GM23338 (cell line): ENCODE data around the gene TIMM17A. TPM values are rescaled to one million over a fixed set of nuclear protein-coding genes. Genes with fewer than 3 reads are reported as not detected.

Source experiments
- ATAC-seq: fragments of 200-7000 bp; cut with Tn5 transposase; 3 replicates; pipeline ENCODE4 v1.9.1; 2020
- DNase-seq: peaks from one replicate; pipeline ENCODE4 v3.0.0-alpha.2; 2015; ENCODE audit warnings: low spot score
- H2AFZ ChIP-seq: fragments of 200-600 bp; sonication (generic); 2 replicates; pipeline ENCODE4 v1.8.0; 2016; ENCODE audit warnings: antibody characterized with exemption, mild to moderate bottlenecking, moderate library complexity
- H3F3A ChIP-seq: fragments of 200-600 bp; sonication (generic); replicated peaks from 2 replicates; pipeline ENCODE4 v1.8.0; 2017; ENCODE audit warnings: antibody characterized with exemption, mixed run types, low read depth
- H3K27ac ChIP-seq: fragments of 200-600 bp; sonication (generic); 2 replicates; pipeline ENCODE4 v1.6.1; 2016; ENCODE audit warnings: low read depth
- H3K27me3 ChIP-seq: fragments of 200-600 bp; sonication (generic); 2 replicates; pipeline ENCODE4 v1.8.0; 2016; ENCODE audit warnings: mild to moderate bottlenecking, mixed run types, moderate library complexity; ENCODE audit not compliant: insufficient read depth
- H3K36me3 ChIP-seq: fragments of 200-600 bp; sonication (generic); 2 replicates; pipeline ENCODE4 v1.8.0; 2016; ENCODE audit warnings: mild to moderate bottlenecking; ENCODE audit not compliant: insufficient read depth
- H3K4me1 ChIP-seq: fragments of 200-600 bp; sonication (generic); 2 replicates; pipeline ENCODE4 v1.8.0; 2016; ENCODE audit warnings: mild to moderate bottlenecking, moderate library complexity; ENCODE audit not compliant: insufficient read depth
- H3K4me2 ChIP-seq: fragments of 200-600 bp; sonication (generic); 2 replicates; pipeline ENCODE4 v1.7.1; 2017; ENCODE audit warnings: mixed run types
- H3K4me3 ChIP-seq: fragments of 200-600 bp; sonication (generic); 2 replicates; pipeline ENCODE4 v1.6.1; 2016; ENCODE audit warnings: mixed run types
- H3K79me2 ChIP-seq: fragments of 200-600 bp; sonication (generic); replicated peaks from 2 replicates; pipeline ENCODE4 v1.8.0; 2017; ENCODE audit warnings: mild to moderate bottlenecking; ENCODE audit not compliant: insufficient read depth
- H3K9me2 ChIP-seq: fragments of 200-600 bp; sonication (generic); 2 replicates; pipeline ENCODE4 v1.8.0; 2017; ENCODE audit not compliant: insufficient read depth
- H4K20me1 ChIP-seq: fragments of 200-600 bp; sonication (generic); replicated peaks from 2 replicates; pipeline ENCODE4 v1.8.0; 2017; ENCODE audit warnings: mild to moderate bottlenecking; ENCODE audit not compliant: insufficient read depth
- H3K27ac Mint-ChIP-seq: 2 replicates; pipeline ENCODE4 v1.8.0; 2020; ENCODE audit warnings: inconsistent platforms, mild to moderate bottlenecking, moderate library complexity, mixed read lengths
- H3K27me3 Mint-ChIP-seq: 3 replicates; pipeline ENCODE4 v1.8.0; 2022; ENCODE audit warnings: low read depth, mild to moderate bottlenecking, moderate library complexity, mixed read lengths, inconsistent platforms; ENCODE audit not compliant: insufficient read depth, poor library complexity
- H3K36me3 Mint-ChIP-seq: 3 replicates; pipeline ENCODE4 v1.8.0; 2021; ENCODE audit warnings: low read depth, mild to moderate bottlenecking, inconsistent platforms, moderate library complexity, mixed read lengths
- H3K4me1 Mint-ChIP-seq: 3 replicates; pipeline ENCODE4 v1.8.0; 2020; ENCODE audit warnings: mild to moderate bottlenecking, inconsistent platforms, mixed read lengths
- H3K4me3 Mint-ChIP-seq: 3 replicates; pipeline ENCODE4 v1.8.0; 2021; ENCODE audit warnings: moderate library complexity, mild to moderate bottlenecking, inconsistent platforms, mixed read lengths
- H3K9me3 Mint-ChIP-seq: 3 replicates; pipeline ENCODE4 v1.8.0; 2020; ENCODE audit warnings: moderate library complexity, mild to moderate bottlenecking, inconsistent platforms, mixed read lengths
- CREB1 ChIP-seq: fragments of 250-450 bp; sonication (Bioruptor Pico); IDR thresholded peaks from 2 replicates; pipeline ENCODE4 v1.5.0; 2020; ENCODE audit warnings: low read depth, mild to moderate bottlenecking, moderate library complexity
- EZH2 ChIP-seq: fragments of 200-600 bp; sonication (generic); IDR thresholded peaks from one replicate; pipeline ENCODE4 v1.8.0; 2017; ENCODE audit warnings: antibody characterized with exemption, mild to moderate bottlenecking, low read depth; ENCODE audit not compliant: unreplicated experiment
- EZH2phosphoT487 ChIP-seq: fragments of 200-600 bp; sonication (generic); IDR thresholded peaks from one replicate; pipeline ENCODE4 v1.8.1; 2018; ENCODE audit warnings: antibody characterized with exemption; ENCODE audit not compliant: unreplicated experiment
- JUNB ChIP-seq: IDR thresholded peaks from one replicate; pipeline ENCODE4 v1.6.1; 2016; ENCODE audit warnings: antibody characterized with exemption; ENCODE audit not compliant: unreplicated experiment
- NANOG ChIP-seq: IDR thresholded peaks from 2 replicates; pipeline ENCODE4 v1.6.1; 2016; ENCODE audit warnings: antibody characterized with exemption, borderline replicate concordance
- POLR2AphosphoS5 ChIP-seq: IDR thresholded peaks from 2 replicates; pipeline ENCODE4 v1.6.1; 2016; ENCODE audit warnings: antibody characterized with exemption, low read depth
- ZNF114 ChIP-seq: fragments of 250-450 bp; sonication (Bioruptor Pico); IDR thresholded peaks from 2 replicates; pipeline ENCODE4 v1.5.0; 2020; ENCODE audit warnings: mild to moderate bottlenecking, moderate library complexity
- ZNF462 ChIP-seq: fragments of 250-450 bp; sonication (Bioruptor Pico); IDR thresholded peaks from 2 replicates; pipeline ENCODE4 v1.5.0; 2020; ENCODE audit warnings: mild to moderate bottlenecking, moderate library complexity
- polyA plus RNA-seq: library from polyadenylated mRNA; unstranded; fragments of >200 nt; fragmentation: Nextera tagmentation; extraction: Ambion mirVana; gene quantifications from 2 replicates; pipeline ENCODE4 v1.2.1, GENCODE V29; 2016
- total RNA-seq: library from RNA; depleted of rRNA; stranded (reverse); fragments of >200 nt; shearing (Covaris generic); gene quantifications from 2 replicates; pipeline ENCODE4 v1.2.3, GENCODE V29; 2014
- TF ChIP-seq, protein P1 (sequence below), 2 experiments: fragments of 200-600 bp in 1 of 2; sonication (generic) in 1 of 2; conservative IDR thresholded peaks; 2 replicates each; pipeline versions ENCODE4 v1.5.1 to v1.6.1; 2016 to 2017; ENCODE audit warnings: antibody characterized with exemption in 2 of 2, low read depth in 2 of 2, mild to moderate bottlenecking in 2 of 2, moderate library complexity in 1 of 2
- TF ChIP-seq, protein P2 (sequence below): IDR thresholded peaks from 2 replicates; pipeline ENCODE4 v1.6.1; 2016; ENCODE audit warnings: antibody characterized with exemption

Gene TIMM17A
- total and polyA plus RNA-seq, 2 experiments from 2014 or later: 38.5 to 60.0 TPM

DNA sequence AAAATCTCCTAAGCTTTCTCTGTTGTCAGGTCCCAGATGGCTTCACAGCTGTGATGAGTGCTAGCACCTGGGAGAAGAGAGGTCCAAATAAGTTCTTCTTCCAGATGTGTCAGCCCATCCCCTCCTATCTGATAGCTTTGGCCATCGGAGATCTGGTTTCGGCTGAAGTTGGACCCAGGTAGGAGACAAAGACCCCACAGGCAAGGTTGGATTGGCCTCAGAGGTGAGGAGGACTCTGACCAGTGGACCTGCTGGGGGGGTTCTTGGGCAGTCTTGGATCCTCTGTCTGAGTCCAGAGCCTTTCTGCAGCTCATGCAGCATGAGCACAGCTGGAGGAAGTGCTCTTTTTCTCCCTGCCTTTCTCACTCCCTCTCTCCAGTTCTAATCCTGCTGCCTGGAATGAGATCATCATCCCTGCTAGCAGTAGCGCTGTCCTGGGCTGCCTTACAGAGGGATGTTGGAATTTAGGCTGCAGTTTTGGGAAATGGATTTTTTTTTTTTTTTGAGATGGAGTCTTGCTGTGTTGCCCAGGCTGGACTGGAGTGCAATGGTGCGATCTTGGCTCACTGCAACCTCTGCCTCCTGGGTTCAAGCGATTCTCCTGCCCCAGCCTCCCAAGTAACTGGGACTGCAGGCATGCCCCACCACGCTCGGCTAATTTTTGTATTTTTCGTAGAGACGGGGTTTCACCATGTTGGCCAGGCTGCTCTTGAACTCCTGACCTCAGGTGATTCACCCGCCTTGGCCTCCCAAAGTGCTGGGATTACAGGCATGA, 34.2 kb downstream of the TIMM17A start (continued):
- no peak for TF ChIP-seq EZH2phosphoT487
- TF ChIP-seq ZNF114 (CRISPR knock-in tag): no peak
- TF ChIP-seq, protein P1, sequence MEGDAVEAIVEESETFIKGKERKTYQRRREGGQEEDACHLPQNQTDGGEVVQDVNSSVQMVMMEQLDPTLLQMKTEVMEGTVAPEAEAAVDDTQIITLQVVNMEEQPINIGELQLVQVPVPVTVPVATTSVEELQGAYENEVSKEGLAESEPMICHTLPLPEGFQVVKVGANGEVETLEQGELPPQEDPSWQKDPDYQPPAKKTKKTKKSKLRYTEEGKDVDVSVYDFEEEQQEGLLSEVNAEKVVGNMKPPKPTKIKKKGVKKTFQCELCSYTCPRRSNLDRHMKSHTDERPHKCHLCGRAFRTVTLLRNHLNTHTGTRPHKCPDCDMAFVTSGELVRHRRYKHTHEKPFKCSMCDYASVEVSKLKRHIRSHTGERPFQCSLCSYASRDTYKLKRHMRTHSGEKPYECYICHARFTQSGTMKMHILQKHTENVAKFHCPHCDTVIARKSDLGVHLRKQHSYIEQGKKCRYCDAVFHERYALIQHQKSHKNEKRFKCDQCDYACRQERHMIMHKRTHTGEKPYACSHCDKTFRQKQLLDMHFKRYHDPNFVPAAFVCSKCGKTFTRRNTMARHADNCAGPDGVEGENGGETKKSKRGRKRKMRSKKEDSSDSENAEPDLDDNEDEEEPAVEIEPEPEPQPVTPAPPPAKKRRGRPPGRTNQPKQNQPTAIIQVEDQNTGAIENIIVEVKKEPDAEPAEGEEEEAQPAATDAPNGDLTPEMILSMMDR (conservative IDR thresholded peaks at IDR 0.05; ENCODE audit: low read depth in 2 of 2): no peak

DNA sequence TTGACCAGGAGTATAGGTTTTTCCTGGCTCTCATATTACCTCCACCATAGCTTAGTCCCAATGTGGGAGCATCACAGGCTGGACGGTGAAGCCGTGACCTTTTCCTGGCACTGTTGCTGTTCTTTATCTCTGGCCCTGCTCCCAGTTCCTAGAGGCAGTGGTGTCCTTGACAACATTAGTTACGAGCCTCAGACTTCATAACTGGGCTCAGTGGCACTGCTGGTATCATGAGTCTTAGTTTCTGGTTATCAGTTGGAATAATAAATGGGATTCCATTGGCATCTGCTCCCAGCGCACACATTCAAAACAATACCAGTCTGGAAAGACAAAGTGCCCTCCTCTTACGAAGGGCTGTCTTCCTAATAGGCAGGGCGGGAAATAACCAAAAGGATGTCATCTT, 35.1 kb downstream of the TIMM17A start:
- H3K27ac Mint-ChIP-seq: no peak overlapping the region
- DNase-seq: no peak
- H3K27me3 Mint-ChIP-seq: peaks cover 4% of the 10 kb centered on the region
- H3K9me3 Mint-ChIP-seq: no peaks in the 10 kb centered on the region
- Histone ChIP-seq H3K9me2 (no peaks in the 10 kb centered on the region), H3K4me3 (no peak overlapping the region), H2AFZ (no peak overlapping the region), H3F3A (0 out of 2 replicates have a peak, but pooled peaks cover 3% of the 10 kb centered on the region), H3K36me3 (peaks cover 25% of the 10 kb centered on the region; the same call in 1 of the 2 replicates), H3K79me2 (peaks cover 24% of the 10 kb centered on the region), H3K27ac (no peak overlapping the region), H3K4me2 (no peak overlapping the region), H4K20me1 (peaks cover 4% of the 10 kb centered on the region; the same call in 1 of the 2 replicates), H3K4me1 (no peaks in the 10 kb centered on the region; the same call in 1 of the 2 replicates), H3K27me3 (no peaks in the 10 kb centered on the region)
- no peak for ATAC-seq
- H3K36me3 Mint-ChIP-seq: peaks cover 56% of the 10 kb centered on the region
- peaks cover 5% of the 10 kb centered on the region for H3K4me1 Mint-ChIP-seq
- no peak overlapping the region for H3K4me3 Mint-ChIP-seq
- TF ChIP-seq, protein P1 (conservative IDR thresholded peaks at IDR 0.05; ENCODE audit: low read depth in 2 of 2): no peak
- TF ChIP-seq ZNF462 (CRISPR knock-in tag) (no peak), JUNB (no peak), NANOG (no peak), EZH2 (no peak), POLR2AphosphoS5 (no peak), CREB1 (CRISPR knock-in tag) (no peak)
- TF ChIP-seq, protein P2, sequence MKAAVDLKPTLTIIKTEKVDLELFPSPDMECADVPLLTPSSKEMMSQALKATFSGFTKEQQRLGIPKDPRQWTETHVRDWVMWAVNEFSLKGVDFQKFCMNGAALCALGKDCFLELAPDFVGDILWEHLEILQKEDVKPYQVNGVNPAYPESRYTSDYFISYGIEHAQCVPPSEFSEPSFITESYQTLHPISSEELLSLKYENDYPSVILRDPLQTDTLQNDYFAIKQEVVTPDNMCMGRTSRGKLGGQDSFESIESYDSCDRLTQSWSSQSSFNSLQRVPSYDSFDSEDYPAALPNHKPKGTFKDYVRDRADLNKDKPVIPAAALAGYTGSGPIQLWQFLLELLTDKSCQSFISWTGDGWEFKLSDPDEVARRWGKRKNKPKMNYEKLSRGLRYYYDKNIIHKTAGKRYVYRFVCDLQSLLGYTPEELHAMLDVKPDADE: no peak
